HG03025 (cell line): ENCODE results near the gene CRISP1.
A peak's percentile ranks its signal among the peaks of the same experiment; 100 is the strongest.
"Not testable (repeated sequence)": the region's sequence is repeated elsewhere in the genome, so short reads cannot be mapped to it uniquely, and the experiment has no call there.

Source experiments
- ATAC-seq: cut with Tn5 transposase; IDR thresholded peaks from one replicate; pipeline ENCODE4 v1.9.1; 2021; ENCODE audit warnings: mild to moderate bottlenecking, moderate library complexity; ENCODE audit not compliant: unreplicated experiment, low FRiP score

Gene CRISP1

DNA sequence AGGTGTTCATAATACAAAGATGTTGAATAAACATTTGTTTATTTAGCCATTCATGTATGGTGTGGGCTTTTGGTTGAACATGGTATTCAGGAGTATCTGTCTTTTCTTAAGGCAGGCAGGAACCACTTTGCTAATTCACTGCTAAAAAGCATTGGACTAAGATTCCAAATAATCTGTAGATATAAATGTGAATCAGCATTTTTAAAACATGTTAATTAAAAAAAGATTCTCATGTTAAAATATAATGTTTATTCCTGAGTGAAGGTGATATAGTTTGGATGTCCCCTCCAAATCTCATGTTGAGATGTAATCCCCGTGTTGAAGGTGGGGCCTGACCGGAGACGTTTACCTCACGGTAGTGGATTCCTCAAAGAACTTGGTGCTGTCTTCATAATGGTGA is 19.3 kb downstream of the CRISP1 start:
- no peak for ATAC-seq

DNA sequence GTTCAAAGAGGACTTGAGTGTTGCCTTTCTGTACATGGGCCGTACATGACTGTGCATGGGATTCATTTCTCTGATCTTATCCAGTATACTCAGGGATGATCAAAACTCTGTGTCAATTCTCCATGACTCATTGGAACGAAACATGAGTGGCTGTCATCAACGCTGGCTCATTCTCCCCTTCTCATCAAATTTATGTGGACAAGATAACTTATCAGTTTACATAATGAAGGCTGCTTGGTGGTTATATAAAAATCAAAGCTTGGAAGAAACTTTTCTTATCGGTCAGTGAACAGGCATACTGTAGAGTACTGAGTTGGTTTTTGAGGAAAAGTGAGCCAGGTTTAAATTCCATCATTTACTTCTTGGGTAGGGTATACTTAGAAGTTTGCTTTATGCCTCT is 24.9 kb downstream of the CRISP1 start:
- no peak for ATAC-seq

DNA sequence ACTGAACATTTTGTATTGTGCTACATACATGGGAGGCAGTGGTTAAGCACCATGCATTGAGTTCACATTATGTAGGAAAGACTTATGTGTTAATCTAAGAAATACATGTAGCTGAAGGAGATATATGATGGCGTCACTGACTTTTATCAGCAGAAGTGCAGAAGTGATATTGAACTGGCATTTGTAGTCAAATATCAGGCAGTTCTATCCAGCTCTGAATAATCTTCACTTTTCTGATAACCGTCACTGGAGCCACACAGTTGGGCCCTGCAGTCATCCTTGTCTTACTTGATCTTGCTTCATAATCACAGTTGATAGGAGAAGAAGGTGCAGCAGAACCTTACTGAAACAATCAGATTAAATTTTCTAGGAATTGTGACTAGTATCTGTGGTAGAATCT is 26.4 kb downstream of the CRISP1 start:
- ATAC-seq: no peak

DNA sequence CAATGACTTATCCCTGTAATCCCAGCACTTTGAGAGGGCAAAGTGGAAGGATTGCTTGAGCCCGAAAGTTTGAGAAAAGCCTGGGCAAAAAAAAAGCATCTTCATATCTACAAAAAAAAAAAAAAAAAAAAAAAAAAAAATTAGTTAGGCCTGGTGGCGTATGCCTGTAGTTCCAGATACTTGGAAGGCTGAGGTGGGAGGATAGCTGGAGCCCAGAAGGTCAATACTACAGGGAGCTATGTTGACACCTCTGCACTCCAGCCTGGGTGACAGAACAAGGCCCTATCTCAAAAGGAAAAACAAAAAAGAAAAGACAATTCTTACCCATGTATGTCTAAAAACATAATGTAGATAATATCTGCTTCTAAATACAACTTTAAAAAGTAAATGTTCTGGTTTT is 27.2 kb downstream of the CRISP1 start:
- no peak for ATAC-seq

DNA sequence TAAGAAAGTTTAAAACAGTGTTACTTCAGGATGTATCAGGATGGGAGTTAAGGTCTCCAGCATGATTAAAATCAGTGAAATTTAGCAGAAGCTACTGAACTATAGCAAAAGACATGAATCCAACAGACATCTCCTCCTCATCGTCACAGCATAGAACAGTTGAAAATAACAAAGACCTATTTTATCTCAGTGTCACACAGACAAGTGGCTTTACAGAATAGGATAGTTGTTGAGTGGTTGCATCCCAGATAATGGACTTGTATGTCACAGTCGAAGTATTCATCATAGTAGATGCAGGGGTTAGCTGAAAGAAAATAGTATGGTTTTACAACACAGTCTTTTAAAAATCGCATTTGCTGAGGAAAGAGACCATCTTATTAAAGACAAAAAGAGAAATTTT is 31.2 kb downstream of the CRISP1 start:
- no peak for ATAC-seq

DNA sequence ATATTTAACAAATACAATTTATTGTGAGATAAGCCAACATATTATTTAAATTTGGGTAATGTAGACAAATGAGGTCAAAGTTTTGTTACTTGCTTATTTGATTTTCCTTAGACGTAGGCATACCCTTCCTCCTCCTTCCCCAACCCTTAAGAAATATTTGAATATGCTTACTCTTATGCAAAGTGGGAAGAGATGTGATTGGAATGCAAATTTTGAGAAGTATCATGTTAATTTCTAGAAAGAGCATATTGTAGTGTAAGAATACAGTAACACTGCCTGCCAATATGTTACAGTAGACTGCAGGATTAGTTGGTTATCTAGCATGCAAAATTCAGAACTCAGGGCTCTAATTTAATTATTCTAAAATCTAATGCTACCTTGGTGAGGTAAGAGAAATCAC is 32.9 kb downstream of the CRISP1 start:
- ATAC-seq: no peak

DNA sequence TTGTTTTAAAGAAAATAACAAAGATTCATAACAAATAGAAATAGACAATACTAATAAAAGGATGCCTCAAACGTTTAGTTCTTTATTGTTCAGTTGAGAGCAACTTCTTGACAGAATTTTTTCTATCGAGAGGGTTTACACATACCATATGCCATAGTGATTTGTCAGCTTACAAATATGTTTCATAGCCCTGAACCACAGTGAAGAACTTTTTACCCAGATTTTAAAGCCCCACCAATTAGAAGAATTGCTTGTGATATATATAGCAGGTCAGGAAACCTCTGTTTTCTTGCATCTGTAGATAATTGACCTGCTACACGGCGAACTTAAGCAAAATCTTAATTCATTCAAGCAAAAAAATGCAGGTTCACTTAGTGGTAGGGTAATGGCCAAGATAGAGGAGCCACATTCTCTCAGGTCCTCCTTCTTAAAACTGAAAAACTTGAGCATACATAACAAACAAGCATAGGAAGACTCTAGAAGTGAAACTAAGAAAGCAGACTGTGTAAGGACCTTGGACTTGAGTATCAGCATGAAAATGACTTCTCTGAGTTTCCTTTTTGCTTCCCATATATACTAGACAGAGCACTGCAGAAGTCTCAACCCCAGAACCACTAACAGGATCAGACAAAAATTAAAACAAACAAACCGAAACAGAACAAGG is 39.5 kb downstream of the CRISP1 start:
- peak; percentile 98 for ATAC-seq

DNA sequence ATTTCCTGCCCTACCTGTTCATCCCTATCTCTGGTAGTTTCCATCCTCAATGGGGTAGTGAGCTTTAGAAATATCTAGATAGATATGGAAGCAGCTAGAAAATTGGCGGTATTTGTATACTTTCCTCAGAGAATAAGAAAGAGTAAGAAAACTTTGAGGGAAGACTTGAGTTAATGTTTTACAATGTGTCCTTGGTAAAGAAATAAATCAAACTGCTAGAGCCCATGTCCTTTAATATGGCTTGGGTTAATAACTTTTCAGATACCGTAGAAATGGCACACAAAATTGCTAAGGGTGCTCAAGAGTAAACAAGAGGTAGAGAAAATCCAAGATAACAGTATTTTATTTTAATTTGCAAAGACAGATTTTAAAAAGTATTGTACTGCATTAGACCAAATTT is 51.2 kb downstream of the CRISP1 start:
- no peak for ATAC-seq

DNA sequence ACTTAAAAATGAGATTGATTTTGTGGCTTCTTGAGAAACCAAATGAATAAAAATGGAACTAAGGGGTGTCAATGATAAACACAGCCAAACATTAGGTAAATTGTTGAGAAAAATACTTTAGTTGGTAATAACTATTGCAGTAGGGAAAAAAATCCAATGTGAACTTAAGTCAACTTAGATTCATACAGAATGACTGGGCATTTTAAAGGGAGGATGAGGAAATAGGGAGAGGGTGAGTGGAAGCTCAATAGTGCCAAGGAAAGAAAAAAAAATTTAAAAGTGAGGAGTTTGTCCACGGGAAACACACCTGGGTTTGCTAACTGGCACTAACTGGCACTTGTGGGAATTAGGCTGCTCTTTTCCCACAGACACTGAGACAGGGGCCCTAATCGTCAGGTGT is 53.1 kb downstream of the CRISP1 start:
- ATAC-seq: no peak

DNA sequence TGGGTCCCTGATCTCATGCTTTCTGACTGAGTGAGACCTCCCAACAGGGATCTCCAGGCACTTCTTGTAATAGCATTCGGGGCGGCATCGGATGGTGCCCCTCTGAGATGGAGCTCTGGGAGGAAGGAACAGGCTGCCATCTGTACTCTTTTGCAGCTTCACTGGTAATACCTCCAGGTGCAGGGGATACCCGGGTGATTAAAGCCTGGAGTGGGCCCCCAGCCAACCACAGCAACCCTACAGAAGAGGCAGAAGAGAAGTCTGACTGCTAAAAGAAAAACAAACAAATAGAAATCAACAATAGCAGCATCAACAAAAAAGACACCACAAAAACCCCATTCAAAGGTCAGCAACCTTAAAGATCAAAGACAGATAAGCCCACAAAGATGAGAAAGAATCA is 60.2 kb downstream of the CRISP1 start:
- ATAC-seq: no peak

DNA sequence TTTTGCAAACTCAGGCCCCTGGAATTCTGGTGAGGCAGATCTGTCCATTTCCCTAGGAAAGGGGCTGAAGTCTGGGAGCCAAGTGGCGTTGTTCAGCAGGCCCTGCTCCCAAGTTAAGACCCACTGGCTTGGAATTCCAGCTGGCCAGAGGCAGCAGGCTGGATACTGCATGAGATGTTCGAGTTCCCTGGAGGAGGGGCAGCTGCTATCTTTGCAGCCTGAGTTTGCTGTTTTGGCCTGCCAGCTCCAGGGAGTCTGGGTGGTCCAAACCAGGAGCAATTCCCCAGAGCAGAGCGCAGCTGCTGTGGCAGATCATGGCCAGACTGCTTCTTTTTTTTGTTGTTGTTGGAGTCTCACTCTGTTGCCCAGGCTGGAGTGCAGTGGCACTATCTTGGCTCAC is 61.1 kb downstream of the CRISP1 start:
- no peak for ATAC-seq

DNA sequence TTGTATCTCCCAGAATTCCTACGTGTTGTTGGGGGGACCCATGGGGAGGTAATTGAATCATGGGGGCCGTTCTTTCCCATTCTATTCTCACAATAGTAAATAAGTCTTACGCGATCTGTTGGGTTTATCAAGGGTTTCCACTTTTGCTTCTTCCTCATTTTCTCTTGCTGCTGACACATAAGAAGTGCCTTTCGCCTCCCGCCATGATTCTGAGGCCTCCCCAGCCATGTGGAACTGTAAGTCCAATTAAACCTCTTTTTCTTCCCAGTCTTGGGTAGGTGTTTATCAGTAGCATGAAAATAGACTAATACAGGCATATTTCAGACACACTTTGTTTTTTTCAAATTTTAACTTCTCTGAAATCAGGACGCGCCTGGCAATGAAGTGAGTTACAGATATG is 64.8 kb downstream of the CRISP1 start:
- no peak for ATAC-seq

DNA sequence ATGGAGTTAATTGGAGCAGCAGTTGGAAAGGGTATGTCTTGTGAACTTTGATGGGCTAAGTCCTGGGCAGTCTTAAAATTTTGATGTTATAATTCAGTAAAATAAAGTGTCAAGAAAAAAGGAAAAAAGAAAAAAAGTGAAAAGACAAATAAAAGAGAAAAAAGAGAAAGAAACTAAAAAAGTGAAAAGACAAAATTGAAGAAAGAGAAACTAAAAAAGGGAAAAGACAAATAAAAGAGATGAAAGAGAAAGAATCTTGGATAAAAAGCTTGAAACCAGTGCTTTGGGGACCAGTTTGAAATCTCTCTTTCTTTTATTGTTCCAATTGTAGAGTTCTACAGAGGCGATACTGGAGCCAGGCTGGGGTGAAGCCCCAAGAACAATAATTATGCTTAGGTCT is 67.2 kb downstream of the CRISP1 start:
- no peak for ATAC-seq

DNA sequence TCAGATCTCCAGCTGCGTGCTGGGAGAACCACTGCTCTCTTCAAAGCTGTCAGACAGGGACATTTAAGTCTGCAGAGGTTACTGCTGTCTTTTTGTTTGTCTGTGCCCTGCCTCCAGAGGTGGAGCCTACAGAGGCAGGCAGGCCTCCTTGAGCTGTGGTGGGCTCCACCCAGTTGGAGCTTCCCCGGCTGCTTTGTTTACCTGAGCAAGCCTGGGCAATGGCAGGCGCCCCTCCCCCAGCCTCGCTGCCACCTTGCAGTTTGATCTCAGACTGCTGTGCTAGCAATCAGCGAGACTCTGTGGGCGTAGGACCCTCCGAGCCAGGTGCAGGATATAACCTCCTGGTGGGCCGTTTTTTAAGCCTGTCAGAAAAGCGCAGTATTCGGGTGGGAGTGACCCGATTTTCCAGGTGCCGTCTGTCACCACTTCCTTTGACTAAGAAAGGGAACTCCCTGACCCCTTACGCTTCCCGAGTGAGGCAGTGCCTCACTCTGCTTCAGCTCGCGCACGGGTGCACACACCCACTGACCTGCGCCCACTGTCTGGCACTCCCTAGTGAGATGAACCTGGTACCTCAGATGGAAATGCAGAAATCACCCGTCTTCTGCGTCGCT is 69.4 kb downstream of the CRISP1 start:
- ATAC-seq: not testable (repeated sequence)

DNA sequence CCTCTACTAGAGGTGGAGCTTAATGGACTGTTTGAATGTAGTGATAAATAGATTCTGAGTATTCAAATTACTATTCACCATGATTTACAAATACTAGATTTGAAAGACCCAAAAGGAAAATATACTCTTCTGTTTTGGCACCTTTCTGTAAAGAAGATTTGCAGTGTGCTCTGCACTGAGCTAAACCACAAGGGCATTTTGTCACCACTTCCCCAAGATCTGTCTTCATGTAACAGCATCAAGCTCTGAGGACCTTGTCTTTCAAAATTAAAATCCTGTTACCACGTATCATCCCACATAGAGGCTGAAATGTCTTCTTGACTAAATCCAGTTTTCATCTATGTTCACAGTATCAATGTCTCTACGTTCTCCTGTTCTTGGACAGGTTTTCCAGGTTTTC is 76.0 kb downstream of the CRISP1 start:
- no peak for ATAC-seq

DNA sequence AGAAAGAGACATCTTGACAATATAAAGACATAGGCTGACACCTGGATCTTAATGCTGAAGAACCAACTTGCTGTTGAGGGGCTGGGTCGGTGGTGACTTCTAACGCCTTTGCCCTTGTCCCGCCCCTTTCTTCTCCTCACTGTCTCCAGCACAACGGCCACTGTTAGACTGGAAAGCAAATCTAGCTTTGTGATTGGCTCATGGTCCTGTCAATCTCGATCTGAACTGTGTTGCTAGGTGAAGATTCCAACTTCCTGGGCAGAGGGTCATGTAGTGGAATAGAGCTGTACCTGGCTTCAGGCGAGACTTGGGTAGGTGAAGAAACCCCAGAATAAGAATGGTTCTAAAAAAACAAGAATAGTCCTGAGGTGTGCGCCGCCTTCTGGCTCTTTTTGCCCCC is 79.2 kb downstream of the CRISP1 start, which contains the start of gene PGK2:
Gene PGK2 (minus strand): TSS at position 110 of the 400 bp plus-strand sequence. CDS start 98 bp downstream, at position 12.
- no peak for ATAC-seq

DNA sequence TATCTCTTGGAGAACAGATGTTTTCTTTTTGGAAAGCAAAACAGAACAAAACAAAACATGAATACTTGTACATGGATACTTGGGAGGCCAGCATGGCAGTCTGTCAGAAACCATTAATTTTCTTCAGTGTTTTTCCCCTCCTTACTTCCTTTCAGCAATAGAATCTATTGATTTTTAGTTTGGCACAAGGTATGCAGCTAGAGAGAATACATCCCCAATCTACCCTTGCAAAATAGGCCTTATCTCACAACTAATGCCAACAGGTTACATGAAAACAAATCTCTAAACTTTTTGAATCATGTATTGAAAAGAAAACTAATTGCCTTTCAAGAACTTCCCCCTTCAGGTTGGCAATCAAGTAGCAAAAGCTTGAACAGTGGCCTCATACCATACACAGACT is 82.1 kb downstream of the CRISP1 start:
- no peak for ATAC-seq
